ENCODE results near the gene RPL41.

The RPL41 gene

GRCh38 chr12:56103066-56103711, 13.2 kb upstream of the RPL41 start:
- peak; percentile 68 for DNase-seq (ENCODE audit: low spot score)

- no peak for DNase-seq (ENCODE audit: low spot score)
Observed at GRCh38 chr12:56103823-56104108, 12.7 kb upstream of the RPL41 start.

- peak; percentile 99 for DNase-seq (ENCODE audit: low spot score)
Observed at GRCh38 chr12:56104109-56104814, 12.2 kb upstream of the RPL41 start, which contains the start of gene PA2G4. Gene PA2G4 (plus strand): TSS chr12:56104559. CDS start chr12:56104738, 179 bp downstream.

GRCh38 chr12:56104815-56105608, 11.4 kb upstream of the RPL41 start:
- peak; percentile 22 for DNase-seq (ENCODE audit: low spot score)

GRCh38 chr12:56105609-56105902, 10.9 kb upstream of the RPL41 start:
- DNase-seq (ENCODE audit: low spot score): no peak

- no peak for DNase-seq (ENCODE audit: low spot score)
Observed at GRCh38 chr12:56107242-56107641, 9.2 kb upstream of the RPL41 start.

- no peak for DNase-seq (ENCODE audit: low spot score)
Observed at GRCh38 chr12:56110571-56110970, 5.9 kb upstream of the RPL41 start.

GRCh38 chr12:56114084-56114483, 2.3 kb upstream of the RPL41 start:
- DNase-seq (ENCODE audit: low spot score): no peak

- no peak for DNase-seq (ENCODE audit: low spot score)
Observed at GRCh38 chr12:56115329-56115728, 1.1 kb upstream of the RPL41 start.

GRCh38 chr12:56117082-56117706, 761 bp downstream of the RPL41 start:
- peak; percentile 24 for DNase-seq (ENCODE audit: low spot score)

- peak; percentile 100 for DNase-seq (ENCODE audit: low spot score)
Observed at GRCh38 chr12:56117778-56118687, 1.6 kb downstream of the RPL41 start, which contains the start of gene ZC3H10. Gene ZC3H10 (plus strand): TSS chr12:56118266. CDS start chr12:56120563, 2,297 bp downstream.

- no peak for DNase-seq (ENCODE audit: low spot score)
Observed at GRCh38 chr12:56118688-56119357, 2.4 kb downstream of the RPL41 start.

- peak; percentile 75 for DNase-seq (ENCODE audit: low spot score)
Observed at GRCh38 chr12:56119361-56119796, 2.9 kb downstream of the RPL41 start.

- DNase-seq (ENCODE audit: low spot score): no peak
Observed at GRCh38 chr12:56120158-56120846, 3.9 kb downstream of the RPL41 start.

- no peak for DNase-seq (ENCODE audit: low spot score)
Observed at GRCh38 chr12:56121204-56121870, 4.9 kb downstream of the RPL41 start.

GRCh38 chr12:56122637-56123036, 6.2 kb downstream of the RPL41 start:
- no peak for DNase-seq (ENCODE audit: low spot score)

- DNase-seq (ENCODE audit: low spot score): no peak
Observed at GRCh38 chr12:56124133-56124532, 7.7 kb downstream of the RPL41 start.

GRCh38 chr12:56126732-56127239, 10.4 kb downstream of the RPL41 start:
- DNase-seq (ENCODE audit: low spot score): no peak

- no peak for DNase-seq (ENCODE audit: low spot score)
Observed at GRCh38 chr12:56127485-56127887, 11.1 kb downstream of the RPL41 start.
